NCI-H1048 (cell line): ENCODE data around the gene TMEM198.

Experiments
- DNase-seq: peaks from one replicate; lab custom pipeline; 2025; lab: John Stamatoyannopoulos, UW

TMEM198 gene

GRCh38 chr2:219525533-219526232 is 18.1 kb upstream of the TMEM198 start:
- DNase-seq = no peak

GRCh38 chr2:219526320-219527075 is 17.3 kb upstream of the TMEM198 start:
- DNase-seq = no peak

- DNase-seq = no peak
These were observed 16.8 kb upstream of the TMEM198 start for GRCh38 chr2:219527076-219527394.

- DNase-seq = no peak
These were observed 16.4 kb upstream of the TMEM198 start for GRCh38 chr2:219527472-219527871.

GRCh38 chr2:219530048-219530963 is 13.5 kb upstream of the TMEM198 start:
- DNase-seq = peak; percentile 63

- no peak for DNase-seq
These were observed 12.0 kb upstream of the TMEM198 start for GRCh38 chr2:219531639-219532377.

GRCh38 chr2:219532378-219532649 is 11.5 kb upstream of the TMEM198 start:
- DNase-seq = no peak

- DNase-seq = no peak
These were observed 9.7 kb upstream of the TMEM198 start for GRCh38 chr2:219533930-219534661.

- no peak for DNase-seq
These were observed 7.4 kb upstream of the TMEM198 start for GRCh38 chr2:219536425-219536824.

- no peak for DNase-seq
These were observed 6.9 kb upstream of the TMEM198 start for GRCh38 chr2:219536967-219537366.

GRCh38 chr2:219537657-219538488 is 6.0 kb upstream of the TMEM198 start:
- DNase-seq = no peak

- DNase-seq = no peak
These were observed 5.3 kb upstream of the TMEM198 start for GRCh38 chr2:219538504-219538951.

- DNase-seq = no peak
These were observed 4.7 kb upstream of the TMEM198 start for GRCh38 chr2:219538956-219539788.

- no peak for DNase-seq
These were observed 3.7 kb upstream of the TMEM198 start for GRCh38 chr2:219539926-219540678.

- DNase-seq = no peak
These were observed 2.9 kb upstream of the TMEM198 start for GRCh38 chr2:219540784-219541504.

- peak; percentile 62 for DNase-seq
These were observed 2.1 kb upstream of the TMEM198 start for GRCh38 chr2:219541611-219542180.

GRCh38 chr2:219542931-219543595 is 765 bp upstream of the TMEM198 start:
- DNase-seq = no peak
